HG02571 (cell line): ENCODE data around the gene SYNDIG1L.
A peak's percentile ranks its signal among the peaks of the same experiment; 100 is the strongest.
"Not testable (repeated sequence)": the region's sequence is repeated elsewhere in the genome, so short reads cannot be mapped to it uniquely, and the experiment has no call there.

Source experiments
- ATAC-seq: cut with Tn5 transposase; IDR thresholded peaks from one replicate; pipeline ENCODE4 v1.9.1; 2021; ENCODE audit warnings: mild to moderate bottlenecking, moderate library complexity; ENCODE audit not compliant: unreplicated experiment

SYNDIG1L gene

GRCh38 chr14:74403619-74404417 is 22.2 kb downstream of the SYNDIG1L start:
- ATAC-seq: no peak

- ATAC-seq: no peak
Observed at GRCh38 chr14:74402401-74403251, 23.4 kb downstream of the SYNDIG1L start.

GRCh38 chr14:74401504-74402241 is 24.3 kb downstream of the SYNDIG1L start:
- peak; percentile 60 for ATAC-seq

- ATAC-seq: no peak
Observed at GRCh38 chr14:74400919-74401503, 25.0 kb downstream of the SYNDIG1L start.

DNA sequence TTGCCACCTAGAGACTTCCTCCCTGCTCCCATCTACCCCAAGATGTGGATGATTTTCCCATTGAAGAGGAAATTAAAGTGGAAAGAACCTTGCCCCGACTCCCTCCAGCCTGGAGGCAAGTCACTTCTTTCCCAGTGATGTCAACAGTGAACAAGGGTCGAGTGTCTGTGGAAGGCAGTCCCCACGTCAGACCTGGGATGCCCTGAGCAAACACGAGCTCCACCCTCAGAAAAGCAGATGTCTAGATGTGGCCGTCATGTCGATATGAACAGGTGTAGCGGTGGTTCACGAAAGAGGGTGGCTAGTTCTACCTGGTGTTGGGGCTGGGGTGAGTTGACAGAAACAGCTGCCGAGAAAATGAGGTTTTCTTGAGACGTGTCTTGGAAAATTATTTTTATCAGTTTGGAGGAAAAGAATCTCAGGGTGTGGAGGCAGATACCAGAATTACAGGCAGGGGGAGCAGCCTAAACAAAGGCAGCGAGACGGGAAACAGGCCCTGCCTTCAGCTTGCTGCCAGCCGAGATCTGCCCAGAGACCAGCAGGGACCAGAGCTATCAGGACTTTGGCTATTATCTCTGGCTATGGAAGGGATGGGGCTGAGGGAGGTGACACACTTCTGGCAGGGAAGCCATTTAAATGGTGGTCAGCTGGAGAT is 25.9 kb downstream of the SYNDIG1L start:
- ATAC-seq: no peak

DNA sequence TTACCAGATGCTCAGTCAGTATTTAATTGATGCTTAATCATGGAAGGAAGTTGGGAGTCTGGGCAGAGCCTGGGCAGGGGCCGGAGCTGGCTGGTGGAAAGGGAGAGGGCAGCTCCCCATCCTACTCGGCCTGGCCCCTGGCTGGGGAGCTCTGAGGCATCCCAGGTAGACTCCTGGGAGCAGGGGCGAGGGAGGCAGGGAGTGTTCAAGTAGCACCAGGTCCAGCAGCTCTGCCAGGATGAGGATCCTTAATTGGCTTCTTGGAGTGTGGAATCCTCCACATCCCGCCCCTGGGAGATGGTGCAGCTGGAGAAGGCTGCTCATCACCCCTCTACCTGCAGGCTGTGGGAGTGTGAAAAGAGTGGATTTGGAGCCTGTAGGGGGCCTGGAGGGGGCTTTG is 30.9 kb downstream of the SYNDIG1L start:
- no peak for ATAC-seq

DNA sequence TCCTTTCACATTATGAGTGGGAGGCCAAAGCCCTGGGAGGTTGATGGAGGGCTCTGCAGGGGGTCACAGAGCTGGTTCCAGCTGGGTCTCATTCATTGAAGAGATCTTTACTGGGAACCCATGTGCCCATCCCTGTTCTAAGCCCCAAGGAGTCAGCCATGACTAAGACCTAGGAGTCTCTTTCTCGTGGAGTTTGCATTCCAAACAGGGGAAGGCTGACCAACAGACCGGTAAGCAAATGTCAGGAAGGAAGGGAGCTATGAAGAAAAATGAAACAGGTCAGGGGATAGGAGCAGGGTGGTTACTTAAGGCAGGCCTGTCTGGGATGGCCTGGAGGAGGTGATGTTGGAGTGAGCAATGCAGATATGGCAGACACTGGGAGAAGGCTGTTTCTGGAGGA is 31.5 kb downstream of the SYNDIG1L start:
- ATAC-seq: no peak

GRCh38 chr14:74392616-74393570 is 33.1 kb downstream of the SYNDIG1L start:
- no peak for ATAC-seq

DNA sequence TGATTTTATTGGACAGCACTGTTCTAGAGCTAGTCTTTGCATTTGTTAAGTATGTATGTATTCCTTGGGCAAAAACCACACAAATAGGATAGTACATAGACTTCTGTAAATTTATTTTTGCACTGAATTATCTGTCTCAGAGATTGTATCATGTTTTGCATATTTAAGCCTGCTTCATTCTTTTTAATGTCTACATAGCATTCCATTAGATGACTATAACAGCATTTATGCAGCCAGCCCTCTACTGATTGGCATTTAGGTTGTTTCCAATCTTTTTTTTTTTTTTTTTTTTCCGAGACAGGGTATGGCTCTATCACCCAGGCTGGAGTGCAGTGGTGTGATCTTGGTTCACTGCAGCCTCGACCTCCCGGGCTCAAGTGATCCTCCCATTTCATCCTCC is 34.5 kb downstream of the SYNDIG1L start:
- ATAC-seq: no peak

DNA sequence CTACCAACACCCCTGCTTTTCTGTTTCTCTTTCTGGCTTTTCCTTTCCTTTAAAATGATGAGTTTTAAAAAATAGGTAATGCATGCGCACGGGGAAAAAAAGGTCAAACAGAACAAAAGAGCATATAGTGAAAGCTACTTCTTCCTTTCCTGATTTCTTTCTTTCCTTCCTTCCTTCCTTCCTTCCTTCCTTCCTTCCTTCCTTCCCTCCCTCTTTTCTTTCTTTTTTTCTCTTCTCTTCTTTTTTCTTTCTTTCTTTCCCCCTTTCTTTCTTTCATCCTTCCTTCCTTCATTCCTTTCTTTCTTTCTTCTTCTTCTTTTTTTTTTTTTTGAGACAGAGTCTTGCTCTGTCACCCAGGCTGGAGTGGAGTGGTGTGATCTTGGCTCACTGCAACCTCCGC is 35.5 kb downstream of the SYNDIG1L start:
- not testable (repeated sequence) for ATAC-seq

- no peak for ATAC-seq
Observed at GRCh38 chr14:74389980-74390379, 36.0 kb downstream of the SYNDIG1L start.

- no peak for ATAC-seq
Observed at GRCh38 chr14:74382231-74382630, 43.8 kb downstream of the SYNDIG1L start.

DNA sequence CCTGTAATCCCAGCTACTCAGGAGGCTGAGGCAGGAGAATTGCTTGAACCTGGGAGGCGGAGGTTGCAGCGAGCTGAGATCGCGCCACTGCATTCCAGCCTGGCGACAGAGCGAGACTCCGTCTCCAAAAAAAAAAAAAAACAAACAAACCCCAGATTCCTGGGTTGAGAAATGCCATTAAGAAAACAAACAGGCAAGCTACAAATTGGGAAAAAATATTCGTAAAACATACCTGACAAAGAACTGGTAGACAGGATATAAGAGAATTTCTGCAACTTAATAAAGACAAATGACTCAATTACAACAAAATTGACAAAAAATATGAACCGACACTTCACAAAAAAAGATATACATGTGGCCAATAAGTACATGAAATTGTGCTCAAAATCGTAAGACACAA is 44.4 kb downstream of the SYNDIG1L start:
- not testable (repeated sequence) for ATAC-seq

DNA sequence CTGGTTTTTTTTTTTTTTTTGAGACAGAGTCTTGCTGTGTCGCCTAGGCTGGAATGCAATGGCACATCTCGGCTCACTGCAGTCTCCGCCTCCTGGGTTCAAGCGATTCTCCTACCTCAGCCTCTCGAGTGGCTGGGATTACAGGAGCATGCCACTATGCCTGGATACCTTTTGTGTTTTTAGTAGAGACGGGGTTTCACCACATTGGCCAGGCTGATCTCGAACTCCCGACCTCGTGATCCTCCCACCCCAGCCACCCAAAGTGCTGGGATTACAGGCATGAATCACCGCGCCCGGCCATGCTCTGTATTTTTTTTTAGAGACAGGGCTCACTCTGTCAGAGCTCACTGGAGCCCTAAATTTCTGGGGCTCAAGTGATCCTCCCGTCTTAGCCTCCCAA is 45.2 kb downstream of the SYNDIG1L start:
- ATAC-seq: no peak

- ATAC-seq: no peak
Observed at GRCh38 chr14:74380172-74380571, 45.8 kb downstream of the SYNDIG1L start.

DNA sequence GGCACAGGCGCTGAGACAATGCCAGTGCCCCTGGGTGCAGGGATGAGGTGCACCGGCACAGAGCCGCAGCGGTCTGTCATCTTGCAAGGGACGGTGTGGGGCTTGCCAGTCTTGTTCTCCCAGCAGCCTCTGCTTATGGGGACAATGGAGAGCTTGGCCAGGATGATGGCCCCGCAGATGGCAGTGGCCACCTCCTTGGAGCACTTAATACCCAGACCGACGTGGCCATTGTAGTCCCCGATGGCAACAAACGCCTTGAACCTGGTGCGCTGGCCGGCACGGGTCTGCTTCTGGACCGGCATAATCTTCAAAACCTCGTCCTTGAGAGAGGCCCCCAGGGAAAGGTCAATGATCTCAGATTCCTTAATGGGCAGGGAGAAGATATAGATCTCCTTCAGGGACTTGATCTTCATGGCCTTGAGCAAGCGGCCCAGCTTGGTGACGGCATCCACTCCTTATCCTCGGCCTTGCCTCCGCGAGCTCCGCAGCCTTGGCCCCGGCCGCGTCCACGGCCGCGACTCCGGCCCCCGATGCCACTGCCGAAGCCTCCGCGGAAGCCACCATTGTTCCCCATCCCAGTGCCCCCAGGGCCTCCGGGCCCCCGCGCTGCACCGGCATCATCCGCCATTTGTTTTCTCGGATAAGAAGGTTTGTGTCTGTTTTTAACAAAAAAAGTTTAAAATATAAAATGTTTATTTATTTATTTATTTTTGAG is 47.9 kb downstream of the SYNDIG1L start:
- ATAC-seq: no peak

DNA sequence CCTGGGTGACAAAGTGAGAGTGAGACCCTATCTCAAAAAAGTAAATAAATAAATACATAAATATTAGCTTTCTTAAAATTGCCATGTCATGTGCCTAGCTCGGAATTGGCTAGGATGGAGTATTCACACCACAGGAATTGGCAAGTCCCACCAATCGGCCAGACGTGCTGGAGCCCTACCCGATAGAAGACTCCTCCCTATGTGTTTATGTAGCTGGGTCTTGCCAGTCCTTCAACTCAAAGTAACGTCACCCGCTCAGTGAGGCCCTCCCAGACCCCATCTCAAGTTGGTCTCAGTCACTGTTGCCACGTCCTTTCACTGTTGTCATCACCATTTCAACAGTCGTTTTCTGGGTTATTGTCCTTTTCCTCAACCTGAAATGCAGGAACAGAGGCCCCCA is 57.6 kb downstream of the SYNDIG1L start:
- no peak for ATAC-seq

DNA sequence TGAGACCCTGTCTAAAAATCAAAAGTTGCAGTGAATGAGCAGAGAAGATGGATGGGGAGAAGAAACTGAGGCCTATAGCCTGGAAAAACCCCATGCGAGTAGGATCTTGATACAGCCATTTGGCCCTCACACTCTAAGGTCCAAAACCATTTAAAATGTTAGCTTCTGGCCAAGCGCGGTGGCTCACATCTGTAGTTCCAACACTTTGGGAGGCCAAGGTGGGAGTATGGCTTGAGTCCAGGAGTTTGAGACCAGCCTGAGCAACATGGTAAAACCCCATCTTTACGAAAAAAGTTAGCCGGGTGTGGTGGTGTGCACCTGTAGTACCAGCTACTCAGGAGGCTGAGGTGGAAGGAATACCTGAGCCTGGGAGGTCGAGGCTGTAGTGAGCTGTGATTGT is 58.0 kb downstream of the SYNDIG1L start:
- no peak for ATAC-seq
